Astrocyte (in vitro differentiated cells and primary cell): Measurements from ENCODE around the gene ZNF808. TPM values are rescaled to one million over a fixed set of nuclear protein-coding genes. Genes with fewer than 3 reads are reported as not detected.
"Not testable (repeated sequence)": the region's sequence is repeated elsewhere in the genome, so short reads cannot be mapped to it uniquely, and the experiment has no call there.

Source experiments
- DNase-seq: peaks from one replicate; pipeline ENCODE4 v3.0.0-alpha.2; 2010; ENCODE audit warnings: low read depth
- FAIRE-seq: peaks from 2 replicates; lab custom pipeline; 2011; peaks lifted over from hg19 to GRCh38; lab: Jason Lieb, UNC
- H2AFZ ChIP-seq: 2 replicates; pipeline ENCODE4 v1.6.0; 2012; ENCODE audit warnings: low read depth, low read length, inconsistent platforms
- H3K27ac ChIP-seq: 2 replicates; pipeline ENCODE4 v1.5.1; 2011; ENCODE audit warnings: low read depth, low read length, inconsistent platforms
- H3K27me3 ChIP-seq: 2 replicates; pipeline ENCODE4 v1.6.0; 2011; ENCODE audit warnings: low read length, inconsistent platforms; ENCODE audit not compliant: insufficient read depth
- H3K36me3 ChIP-seq: 2 replicates; pipeline ENCODE4 v1.5.1; 2011; ENCODE audit warnings: low read length, inconsistent platforms; ENCODE audit not compliant: insufficient read depth
- H3K4me1 ChIP-seq: 2 replicates; pipeline ENCODE4 v1.5.1; 2011; ENCODE audit warnings: low read length, inconsistent platforms; ENCODE audit not compliant: insufficient read depth
- H3K4me2 ChIP-seq: 2 replicates; pipeline ENCODE4 v1.6.0; 2012; ENCODE audit warnings: low read length, inconsistent platforms
- H3K4me3 ChIP-seq: 2 replicates; pipeline ENCODE4 v1.5.1; 2011; ENCODE audit warnings: low read depth, mild to moderate bottlenecking, low read length, inconsistent platforms; ENCODE audit not compliant: insufficient read depth
- H3K79me2 ChIP-seq: 2 replicates; pipeline ENCODE4 v1.6.0; 2012; ENCODE audit warnings: mild to moderate bottlenecking, low read length, inconsistent platforms; ENCODE audit not compliant: insufficient read depth
- H3K9ac ChIP-seq: 2 replicates; pipeline ENCODE4 v1.6.0; 2012; ENCODE audit warnings: mild to moderate bottlenecking, low read length, inconsistent platforms
- H3K9me3 ChIP-seq: 2 replicates; pipeline ENCODE4 v1.5.1; 2012; ENCODE audit warnings: low read depth, mild to moderate bottlenecking, low read length, inconsistent platforms; ENCODE audit not compliant: insufficient read depth
- H4K20me1 ChIP-seq: 2 replicates; pipeline ENCODE4 v1.6.0; 2012; ENCODE audit warnings: low read length, inconsistent platforms; ENCODE audit not compliant: insufficient read depth
- H3K27ac Mint-ChIP-seq: one replicate; pipeline ENCODE4 v1.8.0; 2021; ENCODE audit warnings: mild to moderate bottlenecking, mixed read lengths; ENCODE audit not compliant: unreplicated experiment
- H3K27me3 Mint-ChIP-seq: one replicate; pipeline ENCODE4 v1.8.0; 2021; ENCODE audit warnings: low read depth, mixed read lengths; ENCODE audit not compliant: unreplicated experiment
- H3K36me3 Mint-ChIP-seq: one replicate; pipeline ENCODE4 v1.8.0; 2021; ENCODE audit warnings: low read depth, mixed read lengths; ENCODE audit not compliant: unreplicated experiment
- H3K4me1 Mint-ChIP-seq: one replicate; pipeline ENCODE4 v1.8.0; 2021; ENCODE audit warnings: low read depth, mixed read lengths; ENCODE audit not compliant: unreplicated experiment
- H3K4me3 Mint-ChIP-seq: one replicate; pipeline ENCODE4 v1.8.0; 2021; ENCODE audit warnings: mild to moderate bottlenecking, moderate library complexity, mixed read lengths; ENCODE audit not compliant: unreplicated experiment
- H3K9me3 Mint-ChIP-seq: one replicate; pipeline ENCODE4 v1.8.0; 2021; ENCODE audit warnings: mild to moderate bottlenecking, mixed read lengths; ENCODE audit not compliant: unreplicated experiment
- CTCF ChIP-seq: IDR thresholded peaks from 2 replicates; pipeline ENCODE4 v1.5.1; 2011; ENCODE audit warnings: low read depth, mild to moderate bottlenecking, inconsistent platforms, low read length, moderate library complexity; ENCODE audit not compliant: insufficient read depth
- EZH2 ChIP-seq: IDR thresholded peaks from 2 replicates; pipeline ENCODE4 v1.6.1; 2012; ENCODE audit warnings: mild to moderate bottlenecking, low read length, inconsistent platforms; ENCODE audit not compliant: insufficient read depth
- total RNA-seq: library from RNA; stranded (reverse); gene quantifications from 2 replicates; pipeline ENCODE4 v1.2.1, GENCODE V29; 2021

The ZNF808 gene
- total RNA-seq, 1 donor from 2014 or later: 18.0 TPM

GRCh38 chr19:52592301-52592700 is 64.8 kb downstream of the ZNF808 start:
- TF ChIP-seq EZH2 (no peak), CTCF (no peak)
- H3K27me3 ChIP-seq: no peaks in the 10 kb centered on the region
- Mint-ChIP-seq H3K4me1 (no peaks in the 10 kb centered on the region), H3K27ac (no peak overlapping the region), H3K36me3 (peaks cover 50% of the 10 kb centered on the region), H3K27me3 (no peaks in the 10 kb centered on the region), H3K4me3 (no peak overlapping the region), H3K9me3 (peaks cover 31% of the 10 kb centered on the region)
- FAIRE-seq (no peak), DNase-seq (no peak)
- no peak overlapping the region for H3K4me2 ChIP-seq
- H3K9ac ChIP-seq: no peak overlapping the region
- H3K4me3 ChIP-seq: no peak overlapping the region
- peaks cover 5% of the 10 kb centered on the region for H3K36me3 ChIP-seq
- no peaks in the 10 kb centered on the region for H3K79me2 ChIP-seq
- H3K27ac ChIP-seq: no peak overlapping the region
- no peaks in the 10 kb centered on the region for H4K20me1 ChIP-seq
- H3K4me1 ChIP-seq: no peaks in the 10 kb centered on the region
- H2AFZ ChIP-seq: no peak overlapping the region
- peaks cover 5% of the 10 kb centered on the region for H3K9me3 ChIP-seq

- H3K27ac ChIP-seq, H3K27me3 Mint-ChIP-seq, H3K4me1 Mint-ChIP-seq, H3K4me3 Mint-ChIP-seq, H2AFZ ChIP-seq, H3K27me3 ChIP-seq, H4K20me1 ChIP-seq, DNase-seq, H3K36me3 ChIP-seq, H3K27ac Mint-ChIP-seq, FAIRE-seq, H3K9ac ChIP-seq, H3K9me3 ChIP-seq, H3K4me1 ChIP-seq, H3K79me2 ChIP-seq, H3K4me3 ChIP-seq, H3K4me2 ChIP-seq: not testable (repeated sequence)
- Mint-ChIP-seq H3K9me3 (peaks cover 34% of the 10 kb centered on the region), H3K36me3 (peaks cover 47% of the 10 kb centered on the region)
Measured at GRCh38 chr19:52593441-52593840, 66.0 kb downstream of the ZNF808 start.

GRCh38 chr19:52599241-52599640 is 71.8 kb downstream of the ZNF808 start:
- Mint-ChIP-seq H3K4me3 (no peak overlapping the region), H3K4me1 (peaks cover 7% of the 10 kb centered on the region), H3K36me3 (peaks cover 41% of the 10 kb centered on the region), H3K27me3 (no peaks in the 10 kb centered on the region), H3K27ac (no peak overlapping the region), H3K9me3 (peaks cover 30% of the 10 kb centered on the region)
- H3K79me2 ChIP-seq: no peaks in the 10 kb centered on the region
- peaks cover 6% of the 10 kb centered on the region for H3K36me3 ChIP-seq
- H3K27ac ChIP-seq: no peak overlapping the region
- H2AFZ ChIP-seq: no peak overlapping the region
- TF ChIP-seq CTCF (no peak), EZH2 (no peak)
- no peaks in the 10 kb centered on the region for H3K27me3 ChIP-seq
- no peaks in the 10 kb centered on the region for H4K20me1 ChIP-seq
- H3K9me3 ChIP-seq: peaks cover 8% of the 10 kb centered on the region
- no peak overlapping the region for H3K4me2 ChIP-seq
- no peak for FAIRE-seq
- no peak overlapping the region for H3K4me3 ChIP-seq
- H3K4me1 ChIP-seq: no peaks in the 10 kb centered on the region
- DNase-seq: no peak
- H3K9ac ChIP-seq: no peak overlapping the region
